ENCODE results near the gene C7orf57.

Gene C7orf57

GRCh38 chr7:48017674-48018073 lies 17.7 kb upstream of the C7orf57 start:
- DNase-seq = no peak
- H3K27ac Mint-ChIP-seq = no peak overlapping the region
- H3K36me3 Mint-ChIP-seq (ENCODE audit: low read depth) = no peaks in the 10 kb centered on the region
- no peak overlapping the region for H3K4me3 Mint-ChIP-seq
- no peaks in the 10 kb centered on the region for H3K4me1 Mint-ChIP-seq
- TF ChIP-seq, protein P1, sequence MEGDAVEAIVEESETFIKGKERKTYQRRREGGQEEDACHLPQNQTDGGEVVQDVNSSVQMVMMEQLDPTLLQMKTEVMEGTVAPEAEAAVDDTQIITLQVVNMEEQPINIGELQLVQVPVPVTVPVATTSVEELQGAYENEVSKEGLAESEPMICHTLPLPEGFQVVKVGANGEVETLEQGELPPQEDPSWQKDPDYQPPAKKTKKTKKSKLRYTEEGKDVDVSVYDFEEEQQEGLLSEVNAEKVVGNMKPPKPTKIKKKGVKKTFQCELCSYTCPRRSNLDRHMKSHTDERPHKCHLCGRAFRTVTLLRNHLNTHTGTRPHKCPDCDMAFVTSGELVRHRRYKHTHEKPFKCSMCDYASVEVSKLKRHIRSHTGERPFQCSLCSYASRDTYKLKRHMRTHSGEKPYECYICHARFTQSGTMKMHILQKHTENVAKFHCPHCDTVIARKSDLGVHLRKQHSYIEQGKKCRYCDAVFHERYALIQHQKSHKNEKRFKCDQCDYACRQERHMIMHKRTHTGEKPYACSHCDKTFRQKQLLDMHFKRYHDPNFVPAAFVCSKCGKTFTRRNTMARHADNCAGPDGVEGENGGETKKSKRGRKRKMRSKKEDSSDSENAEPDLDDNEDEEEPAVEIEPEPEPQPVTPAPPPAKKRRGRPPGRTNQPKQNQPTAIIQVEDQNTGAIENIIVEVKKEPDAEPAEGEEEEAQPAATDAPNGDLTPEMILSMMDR (IDR thresholded peaks at IDR 0.05) = no peak
- H3K9me3 Mint-ChIP-seq = peaks cover 23% of the 10 kb centered on the region
- H3K27me3 Mint-ChIP-seq (ENCODE audit: low read depth, poor library complexity) = peaks cover 4% of the 10 kb centered on the region

DNA sequence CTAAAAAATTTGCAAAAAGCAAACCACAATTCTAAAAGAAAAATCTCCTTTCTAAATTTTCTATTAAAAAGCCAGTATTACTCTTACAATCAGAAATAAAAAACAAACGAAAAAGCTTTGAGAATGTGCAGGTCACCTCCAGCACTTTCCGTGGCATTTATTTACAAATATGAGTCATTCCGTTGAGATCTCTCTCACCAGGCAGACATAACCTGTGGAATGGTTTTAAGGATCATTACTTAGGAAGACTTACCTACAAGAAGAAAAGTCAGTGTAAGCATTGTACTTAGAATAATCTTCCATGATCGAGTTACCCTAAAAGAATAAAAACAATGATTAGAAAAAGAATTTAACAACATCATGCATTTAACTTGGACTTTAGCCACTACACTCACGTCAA lies 9.7 kb upstream of the C7orf57 start:
- no peak for DNase-seq
- Mint-ChIP-seq H3K9me3 (peaks cover 6% of the 10 kb centered on the region), H3K27me3 (ENCODE audit: low read depth, poor library complexity) (peaks cover 10% of the 10 kb centered on the region), H3K36me3 (ENCODE audit: low read depth) (no peaks in the 10 kb centered on the region), H3K27ac (no peak overlapping the region), H3K4me3 (no peak overlapping the region), H3K4me1 (no peaks in the 10 kb centered on the region)
- TF ChIP-seq, protein P1 (IDR thresholded peaks at IDR 0.05) = no peak

DNA sequence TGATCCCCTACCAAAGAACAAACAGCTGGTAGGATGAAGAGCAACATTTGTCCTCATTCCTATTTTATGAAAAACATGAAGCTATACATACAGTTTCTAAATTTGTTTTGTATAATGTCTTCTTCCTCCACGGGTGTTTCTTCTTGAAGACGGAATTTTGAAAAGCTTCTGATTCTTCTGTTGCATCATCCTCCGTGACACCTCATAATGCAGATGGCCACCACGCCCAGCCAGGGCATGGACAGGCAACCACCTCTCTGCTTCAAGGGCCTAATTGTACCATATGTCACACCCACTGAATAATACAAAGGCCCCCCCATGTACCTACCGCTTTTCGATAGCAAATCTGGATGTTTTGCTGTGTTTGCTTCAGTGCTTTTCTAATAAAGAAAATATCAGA lies 6.4 kb upstream of the C7orf57 start, which contains the start of gene SUN3:
TSS of gene SUN3 (minus strand) at position 170 of the 400 bp plus-strand sequence. CDS start at position 1, 169 bp downstream.
- TF ChIP-seq, protein P1 (IDR thresholded peaks at IDR 0.05) = no peak
- Mint-ChIP-seq H3K36me3 (ENCODE audit: low read depth) (no peaks in the 10 kb centered on the region), H3K4me3 (no peak within 1 kb of the TSS), H3K4me1 (no peaks in the 10 kb centered on the region), H3K27me3 (ENCODE audit: low read depth, poor library complexity) (peaks cover 37% of the 10 kb centered on the region), H3K27ac (no peak within 1 kb of the TSS), H3K9me3 (no peaks in the 10 kb centered on the region)
- DNase-seq = no peak

DNA sequence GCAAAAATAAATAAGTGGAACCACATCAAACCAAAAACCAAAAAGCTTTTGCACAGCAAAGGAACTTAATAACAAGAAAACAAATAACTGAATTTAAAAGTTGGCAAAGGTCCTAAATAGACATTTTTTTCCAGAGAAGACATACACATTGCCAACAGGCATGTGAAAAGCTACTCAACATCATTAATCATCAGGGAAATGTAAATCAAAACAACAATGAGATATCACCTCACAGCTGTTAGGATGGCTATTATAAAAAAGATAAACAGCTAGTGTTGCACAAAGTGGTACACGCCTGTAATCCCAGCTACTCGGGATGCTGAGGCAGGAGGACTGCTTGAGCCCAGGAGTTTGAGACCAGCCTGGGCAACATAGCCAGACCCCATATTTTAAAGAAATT lies 4.2 kb upstream of the C7orf57 start:
- no peaks in the 10 kb centered on the region for H3K36me3 Mint-ChIP-seq (ENCODE audit: low read depth)
- peaks cover 4% of the 10 kb centered on the region for H3K4me1 Mint-ChIP-seq
- H3K9me3 Mint-ChIP-seq = no peaks in the 10 kb centered on the region
- H3K27me3 Mint-ChIP-seq (ENCODE audit: low read depth, poor library complexity) = peaks cover 43% of the 10 kb centered on the region
- no peak for DNase-seq
- TF ChIP-seq, protein P1 (IDR thresholded peaks at IDR 0.05) = no peak
- H3K27ac Mint-ChIP-seq = no peak overlapping the region
- no peak overlapping the region for H3K4me3 Mint-ChIP-seq

- Mint-ChIP-seq H3K9me3 (no peaks in the 10 kb centered on the region), H3K4me1 (peaks cover 8% of the 10 kb centered on the region), H3K27me3 (ENCODE audit: low read depth, poor library complexity) (peaks cover 71% of the 10 kb centered on the region), H3K27ac (no peak overlapping the region), H3K36me3 (ENCODE audit: low read depth) (no peaks in the 10 kb centered on the region), H3K4me3 (no peak overlapping the region)
- TF ChIP-seq, protein P1 (IDR thresholded peaks at IDR 0.05) = no peak
- no peak for DNase-seq
Observed at GRCh38 chr7:48033922-48034321, 1.4 kb upstream of the C7orf57 start.

- Mint-ChIP-seq H3K27ac (peak overlapping the region; percentile 23), H3K27me3 (ENCODE audit: low read depth, poor library complexity) (peaks cover 78% of the 10 kb centered on the region)
- TF ChIP-seq, protein P1 (IDR thresholded peaks at IDR 0.05) = no peak
Observed at GRCh38 chr7:48035967-48036478, 680 bp downstream of the C7orf57 start.

More at GRCh38 chr7:48035967-48036478, 680 bp downstream of the C7orf57 start:
- Mint-ChIP-seq H3K36me3 (ENCODE audit: low read depth) (no peaks in the 10 kb centered on the region), H3K9me3 (no peaks in the 10 kb centered on the region), H3K4me1 (peaks cover 8% of the 10 kb centered on the region), H3K4me3 (peak overlapping the region; percentile 89)
- DNase-seq = peak; percentile 58

All from nephron progenitor cell (in vitro differentiated cells).